GM18520 (cell line): ENCODE results near the gene SLX4.

Experiments
- ATAC-seq: cut with Tn5 transposase; IDR thresholded peaks from one replicate; pipeline ENCODE4 v1.9.1; 2021; ENCODE audit not compliant: unreplicated experiment

Gene SLX4

DNA sequence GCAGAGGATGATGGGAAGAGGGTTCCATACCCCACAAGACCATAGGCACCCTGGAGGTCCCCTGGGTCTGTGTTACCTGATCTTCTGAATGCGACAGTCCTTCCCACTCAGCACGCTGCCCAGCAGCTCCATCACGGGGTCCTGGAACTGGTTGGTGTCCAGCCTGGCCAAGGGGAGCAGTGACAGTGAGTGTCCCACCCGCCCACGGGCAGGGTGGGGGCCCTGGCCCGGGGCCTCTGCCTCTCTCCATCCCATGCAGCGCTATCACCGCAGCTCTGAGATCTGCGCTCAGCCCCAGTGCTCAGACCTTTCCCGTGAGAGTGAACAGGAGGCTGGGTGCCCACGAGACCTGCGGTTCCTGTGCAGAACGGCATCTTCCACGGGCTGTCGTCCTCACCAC is 49.8 kb downstream of the SLX4 start:
- ATAC-seq, result no peak

DNA sequence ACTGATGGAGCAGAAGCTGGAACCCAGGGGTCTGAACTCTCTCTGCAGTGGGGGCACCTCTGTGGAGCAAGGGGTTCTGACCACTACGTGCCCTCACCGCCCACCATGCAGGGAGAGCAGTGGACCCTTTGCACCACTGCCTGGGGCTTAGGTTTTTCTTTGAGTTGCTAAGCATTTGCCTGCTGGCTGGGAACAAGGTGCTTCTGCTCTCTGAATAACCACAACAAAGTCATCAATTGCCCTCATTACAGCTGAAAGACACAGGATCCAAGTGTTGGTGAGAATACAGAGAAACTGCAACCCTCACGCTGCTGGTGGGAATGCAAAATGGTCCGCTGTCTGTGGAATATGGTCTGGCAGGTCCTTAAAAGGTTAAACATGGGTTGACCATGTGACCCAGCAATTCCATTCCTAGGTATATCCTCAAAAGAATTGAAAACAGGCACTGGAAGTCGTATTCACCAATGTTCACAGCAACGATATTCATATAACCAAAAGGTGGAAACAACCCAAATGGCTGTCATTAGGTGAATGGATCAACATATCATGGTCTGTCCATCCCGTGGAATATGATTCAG is 57.0 kb downstream of the SLX4 start:
- ATAC-seq, result no peak

DNA sequence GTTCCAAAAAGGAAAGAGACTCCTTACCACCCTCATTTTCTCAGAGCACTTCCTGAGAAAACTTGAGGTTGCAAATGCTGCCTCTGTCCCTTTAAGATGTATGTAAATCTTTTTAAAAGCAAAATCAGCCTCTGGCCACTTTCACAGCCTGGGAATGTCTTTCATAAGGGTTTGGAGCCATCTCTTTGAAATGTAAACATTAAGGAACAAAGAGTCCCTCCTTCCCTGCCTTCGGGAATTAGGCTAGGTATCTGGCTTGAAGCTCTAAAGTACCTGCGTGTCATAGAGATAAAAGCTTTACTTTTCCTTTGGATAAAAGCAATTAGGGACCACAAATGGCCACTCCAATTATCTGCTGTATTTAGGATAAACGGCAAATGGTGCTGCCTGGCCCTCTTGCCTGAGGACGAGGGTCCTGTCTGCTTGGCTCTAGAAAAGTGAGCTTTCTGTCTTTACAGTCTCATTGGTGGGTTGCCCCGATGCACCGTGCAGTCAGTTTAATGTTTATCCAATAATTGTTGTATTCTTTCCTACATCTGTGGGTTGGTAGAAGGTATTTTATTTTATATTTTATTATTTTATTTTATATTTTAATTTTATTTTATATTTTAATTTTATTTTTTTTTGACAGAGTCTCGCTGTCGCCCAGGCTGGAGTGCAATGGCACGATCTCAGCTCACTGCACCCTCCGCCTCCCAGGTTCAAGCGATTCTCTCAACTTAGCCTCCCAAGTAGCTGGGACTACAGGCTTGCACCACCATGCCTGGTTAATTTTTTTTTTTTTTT is 58.1 kb downstream of the SLX4 start:
- ATAC-seq, result no peak

DNA sequence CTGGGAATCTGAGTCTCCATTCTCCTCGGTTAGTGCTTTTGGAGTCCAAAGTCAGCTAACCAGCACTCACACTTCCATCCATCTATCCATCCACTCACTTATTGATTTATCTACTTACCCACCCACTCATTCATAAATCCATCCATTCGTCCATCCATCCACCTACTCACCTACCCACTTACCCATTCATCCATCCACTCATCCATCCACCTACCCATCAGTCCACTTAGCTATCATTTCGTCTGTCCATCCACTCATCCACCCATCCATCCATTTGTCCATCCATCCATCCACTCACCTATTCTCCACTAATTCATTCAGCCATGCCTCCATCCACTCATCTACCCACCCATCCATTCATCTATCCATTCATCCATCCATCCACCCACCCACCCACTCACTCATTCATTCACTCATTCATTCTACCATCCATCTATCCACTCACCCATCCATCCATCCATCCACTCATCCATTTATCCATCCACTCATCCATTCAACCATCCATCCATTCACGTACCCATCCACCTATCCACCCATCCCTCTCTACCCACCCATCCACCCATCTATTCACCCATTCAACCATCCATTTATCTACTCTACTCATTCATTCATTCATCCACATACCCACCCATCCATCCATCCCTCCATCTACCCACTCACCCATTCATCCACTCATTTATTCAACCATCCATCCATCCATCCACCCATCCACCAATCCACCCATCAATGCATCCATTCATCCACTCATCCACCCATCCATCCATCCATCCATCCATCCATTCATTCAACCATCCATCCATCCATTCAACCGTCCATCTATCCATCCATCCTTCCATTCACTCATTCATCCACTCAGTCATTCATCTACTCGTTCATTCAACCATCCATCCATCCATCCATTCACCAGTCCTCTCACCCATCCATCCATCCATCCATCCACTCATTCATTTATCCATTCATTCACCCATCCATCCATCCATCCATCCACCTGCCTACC is 60.3 kb downstream of the SLX4 start:
- no peak for ATAC-seq

DNA sequence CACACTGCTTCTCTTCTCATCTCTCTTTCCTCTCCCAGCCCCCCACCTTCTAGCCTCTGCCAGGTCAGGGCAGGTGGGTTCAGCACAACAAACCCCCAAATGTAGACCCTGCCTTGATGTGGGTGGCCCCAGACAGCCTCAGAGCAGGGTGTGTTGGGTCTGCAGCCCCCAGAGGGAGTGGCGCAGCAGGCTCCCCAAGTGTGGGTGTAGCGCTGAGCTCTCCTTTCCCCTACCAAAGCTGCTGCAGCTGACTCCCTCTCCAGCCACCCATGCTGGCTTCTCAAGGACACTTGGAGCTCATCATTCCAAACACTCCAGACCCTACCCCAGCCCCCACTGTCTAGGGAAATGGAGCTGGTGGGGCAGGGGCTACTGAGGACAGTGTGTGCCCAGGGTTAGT is 61.5 kb downstream of the SLX4 start:
- no peak for ATAC-seq

DNA sequence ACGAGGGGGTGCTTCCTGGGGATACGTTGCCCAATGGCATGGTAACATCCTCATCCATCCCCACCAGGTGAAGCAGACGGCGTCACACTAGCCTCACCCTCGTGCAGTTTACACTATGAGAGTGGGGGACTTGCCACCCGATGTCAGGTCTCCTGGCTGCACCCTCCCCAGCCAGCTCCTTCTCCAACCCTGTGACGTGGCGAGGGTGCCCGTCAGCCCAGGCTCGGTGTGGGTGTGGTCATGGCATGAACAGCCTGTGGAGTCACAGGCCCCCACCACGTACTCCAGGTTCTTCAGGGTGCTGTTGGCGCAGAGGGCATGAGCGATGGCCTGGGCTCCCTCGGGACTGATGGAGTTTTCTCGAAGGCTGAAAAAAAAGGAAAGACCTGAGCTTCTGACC is 62.5 kb downstream of the SLX4 start:
- no peak for ATAC-seq

DNA sequence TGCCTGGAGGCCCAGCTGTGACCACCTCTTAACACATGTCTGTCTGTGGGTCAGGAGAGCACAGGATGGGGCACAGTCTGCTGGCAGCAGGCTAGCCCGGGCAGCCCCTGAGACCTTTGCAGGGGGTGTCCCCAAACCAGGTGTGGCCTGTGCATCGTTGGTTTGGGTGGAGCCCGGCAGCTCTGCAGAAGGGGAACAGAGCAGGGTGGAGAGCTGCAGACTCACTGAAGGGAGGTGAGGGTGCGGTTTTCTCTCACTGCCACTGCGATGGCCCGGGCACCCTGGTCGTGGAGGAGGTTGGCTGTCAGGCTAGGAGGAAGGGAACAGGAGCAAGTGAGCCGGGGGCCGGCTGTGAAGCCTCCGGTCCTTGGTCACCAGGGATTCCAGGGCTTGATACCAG is 63.0 kb downstream of the SLX4 start:
- ATAC-seq, result no peak

DNA sequence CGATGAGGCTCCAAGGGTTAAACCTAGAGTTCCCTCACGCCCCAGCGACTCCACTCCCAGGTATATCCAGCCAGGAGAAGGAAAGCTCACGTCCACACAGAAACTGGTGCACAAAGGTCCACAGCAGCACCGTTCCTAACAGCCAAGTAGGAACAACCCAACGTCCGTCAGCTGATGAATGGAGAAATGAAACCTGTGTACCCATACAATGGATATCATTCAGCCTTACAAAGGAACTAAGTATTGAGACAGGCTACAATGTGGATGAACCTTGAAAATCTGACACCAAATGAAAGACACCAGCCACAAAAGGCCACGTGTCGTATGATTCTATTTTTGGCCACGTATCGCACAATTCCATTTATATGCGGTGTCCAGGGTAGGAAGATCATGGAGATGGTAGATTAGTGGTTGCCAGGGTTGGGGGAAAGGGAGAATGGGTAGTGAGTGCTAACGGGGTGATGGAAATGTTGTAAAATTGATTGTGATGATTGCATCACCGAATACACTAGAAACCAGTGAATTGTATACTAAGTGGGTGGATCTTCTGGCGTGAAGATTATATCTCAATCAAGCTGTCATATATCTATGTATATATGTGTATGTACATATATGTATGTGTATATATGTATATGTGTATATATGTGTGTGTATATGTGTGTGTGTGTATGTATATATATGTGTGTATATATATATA is 64.3 kb downstream of the SLX4 start:
- no peak for ATAC-seq

DNA sequence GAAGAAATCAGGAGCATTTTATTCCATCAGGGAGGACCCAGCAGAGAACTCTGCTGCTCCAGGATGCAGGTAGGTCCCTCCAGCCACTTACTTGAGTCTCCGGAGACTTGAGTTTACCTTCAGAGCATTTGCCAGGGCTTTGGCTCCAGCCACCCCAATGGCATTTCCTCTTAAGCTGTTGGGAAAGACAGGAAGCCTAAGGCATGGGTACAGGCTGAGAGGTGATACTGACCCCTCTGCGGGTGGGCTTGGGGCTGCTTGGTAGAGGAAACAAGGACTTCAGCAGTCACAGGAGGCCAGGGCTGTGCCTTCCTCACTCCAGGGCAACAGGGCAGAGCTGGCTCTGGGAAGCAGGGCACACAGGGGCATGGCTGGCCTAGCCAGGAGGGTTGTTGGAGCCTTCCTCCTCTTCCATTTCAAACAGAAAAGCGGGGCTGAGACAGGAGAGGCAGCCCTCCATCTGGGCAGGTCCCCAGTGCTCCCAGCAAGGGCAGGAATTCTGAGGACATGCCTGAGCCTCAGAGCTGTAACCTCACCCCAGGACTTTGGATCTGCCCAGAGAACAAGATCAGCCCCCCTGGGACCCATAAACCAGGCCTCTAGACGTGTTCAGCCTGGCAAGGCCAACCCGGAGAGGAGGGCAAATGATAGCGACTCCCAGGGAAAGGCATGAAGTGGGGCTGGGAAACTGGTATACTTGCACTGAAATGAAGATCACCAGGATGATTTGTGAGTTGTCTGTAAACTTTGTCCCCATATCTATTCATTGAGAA is 68.6 kb downstream of the SLX4 start:
- no peak for ATAC-seq

DNA sequence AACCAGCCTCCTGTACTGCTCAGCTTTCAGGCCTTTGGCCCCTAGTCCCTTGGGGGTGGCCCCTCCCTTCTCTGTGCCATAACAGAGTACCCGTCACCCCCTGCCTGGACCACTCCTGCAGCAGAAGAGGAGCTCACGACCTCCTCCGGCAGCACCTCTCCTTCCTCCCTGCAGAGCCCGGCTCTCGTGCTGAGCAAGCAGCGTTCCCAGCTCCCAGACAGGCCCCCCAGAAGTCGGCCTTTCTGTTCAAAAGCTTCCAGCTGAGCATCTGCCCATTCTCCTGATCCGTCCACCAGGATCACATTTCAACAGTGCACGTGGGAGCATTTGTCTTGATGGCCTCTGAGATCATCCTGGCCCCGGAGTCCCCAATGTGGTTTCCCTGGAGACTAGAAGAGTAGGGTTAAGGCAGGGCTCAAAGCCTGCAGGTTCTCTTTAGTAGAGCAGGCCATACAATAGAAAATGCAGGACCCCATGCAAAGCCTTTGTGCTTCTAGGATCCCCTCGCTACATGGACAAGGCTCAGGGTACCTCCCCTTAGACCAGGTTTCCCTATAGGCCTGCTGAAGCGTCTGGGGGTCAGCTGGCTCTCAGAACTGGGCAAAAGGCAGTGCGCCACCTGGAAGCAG is 69.8 kb downstream of the SLX4 start:
- ATAC-seq, result no peak

DNA sequence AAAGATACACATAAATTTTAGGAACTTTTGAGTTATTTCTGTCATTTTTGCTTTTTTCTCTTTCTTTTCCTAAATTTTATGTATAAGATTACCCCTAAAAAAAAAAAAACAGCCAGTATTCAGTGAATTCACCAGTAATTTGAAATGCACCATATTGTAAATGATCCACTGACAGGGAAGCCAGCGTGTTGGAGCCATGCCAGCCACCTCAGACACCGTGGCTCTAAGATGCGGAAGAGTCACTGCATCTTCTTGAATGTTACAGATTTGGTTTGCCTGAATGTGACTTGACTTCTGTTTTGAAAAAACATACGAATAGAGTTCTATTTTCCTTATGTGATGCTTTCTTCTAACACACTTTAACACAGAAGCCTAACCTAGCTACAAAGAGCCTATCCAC is 73.2 kb downstream of the SLX4 start:
- no peak for ATAC-seq

DNA sequence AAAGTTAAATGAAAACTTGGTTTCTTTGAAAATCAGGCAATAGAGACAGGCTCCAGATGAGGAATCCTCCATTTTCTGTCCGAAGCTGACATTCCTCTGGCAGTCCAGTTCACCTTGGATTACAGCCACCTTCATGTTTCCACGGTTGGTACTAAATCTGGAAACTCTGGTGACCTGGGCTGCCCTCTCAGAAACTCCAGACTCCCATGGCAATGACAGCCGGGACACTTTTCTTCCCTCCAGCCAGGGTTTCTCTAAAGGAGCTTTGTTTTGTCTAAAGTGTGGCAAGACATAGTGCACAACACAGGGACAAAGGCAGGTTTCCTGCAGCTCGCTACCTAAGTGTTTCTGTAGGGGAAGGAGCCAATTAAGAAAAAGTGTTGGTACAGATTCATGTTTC is 74.6 kb downstream of the SLX4 start:
- ATAC-seq, result no peak

DNA sequence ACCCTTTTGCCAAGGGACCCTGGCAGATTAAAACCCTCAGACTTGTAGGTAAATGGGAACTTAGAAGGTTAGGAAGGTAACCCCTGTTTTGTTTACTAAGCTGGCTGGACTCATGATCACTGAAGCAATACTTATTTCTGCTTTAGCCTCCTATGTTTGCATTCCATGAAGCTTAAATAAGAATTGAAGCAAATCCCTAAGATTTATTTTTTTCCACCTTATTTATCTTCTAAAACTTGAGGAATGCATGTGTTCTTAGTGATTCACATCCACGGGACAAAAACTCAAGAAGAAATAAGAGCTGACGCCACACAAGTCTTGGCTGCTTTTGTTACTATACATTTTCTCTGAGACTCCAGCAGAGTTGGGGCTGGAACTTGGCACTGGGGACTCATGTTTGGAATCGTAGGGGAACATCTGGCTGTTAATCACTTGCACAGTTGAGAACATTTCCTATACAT is 75.1 kb downstream of the SLX4 start:
- ATAC-seq, result no peak

DNA sequence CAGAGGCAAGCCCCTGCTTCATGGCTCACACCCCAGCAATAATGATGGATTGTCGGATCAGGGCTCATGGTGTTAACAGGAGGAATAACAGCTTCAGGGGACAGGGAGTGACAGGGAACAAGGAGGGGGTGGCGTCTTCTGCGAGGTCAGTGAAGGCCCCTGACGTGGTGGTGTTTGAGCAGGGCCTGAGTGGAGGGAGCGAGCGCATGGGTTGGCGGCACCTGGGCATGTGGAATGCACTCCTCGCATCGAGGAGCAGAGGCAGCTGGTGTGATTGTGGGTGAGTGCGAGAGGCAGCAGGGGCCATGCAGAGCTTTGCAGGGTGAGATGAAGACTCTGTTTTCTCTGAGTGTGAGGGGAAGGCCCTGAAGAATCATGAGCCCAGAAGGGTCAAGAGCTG is 77.3 kb downstream of the SLX4 start:
- ATAC-seq, result no peak

DNA sequence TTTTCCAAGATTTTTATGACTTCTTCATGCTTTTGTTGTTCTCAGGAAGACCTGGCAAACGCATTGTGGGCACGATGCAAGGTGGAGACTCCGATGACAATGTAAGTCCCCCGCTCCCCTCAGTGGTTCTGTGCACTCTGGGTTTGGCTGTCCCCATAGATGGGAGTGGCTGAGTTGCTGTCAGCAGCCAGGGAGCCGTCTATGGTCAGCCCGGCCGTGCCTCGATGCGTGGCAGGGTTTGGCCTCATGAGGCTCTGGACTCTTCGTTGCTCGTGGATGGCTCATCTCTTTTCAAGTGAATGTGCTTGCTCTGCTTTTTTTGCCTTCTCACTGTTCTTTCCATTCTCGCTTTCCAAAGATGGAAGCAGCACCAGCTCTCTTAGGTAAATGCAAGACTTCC is 78.7 kb downstream of the SLX4 start:
- ATAC-seq, result no peak
